ENCODE data around the gene GALNT7.

GALNT7 gene

DNA sequence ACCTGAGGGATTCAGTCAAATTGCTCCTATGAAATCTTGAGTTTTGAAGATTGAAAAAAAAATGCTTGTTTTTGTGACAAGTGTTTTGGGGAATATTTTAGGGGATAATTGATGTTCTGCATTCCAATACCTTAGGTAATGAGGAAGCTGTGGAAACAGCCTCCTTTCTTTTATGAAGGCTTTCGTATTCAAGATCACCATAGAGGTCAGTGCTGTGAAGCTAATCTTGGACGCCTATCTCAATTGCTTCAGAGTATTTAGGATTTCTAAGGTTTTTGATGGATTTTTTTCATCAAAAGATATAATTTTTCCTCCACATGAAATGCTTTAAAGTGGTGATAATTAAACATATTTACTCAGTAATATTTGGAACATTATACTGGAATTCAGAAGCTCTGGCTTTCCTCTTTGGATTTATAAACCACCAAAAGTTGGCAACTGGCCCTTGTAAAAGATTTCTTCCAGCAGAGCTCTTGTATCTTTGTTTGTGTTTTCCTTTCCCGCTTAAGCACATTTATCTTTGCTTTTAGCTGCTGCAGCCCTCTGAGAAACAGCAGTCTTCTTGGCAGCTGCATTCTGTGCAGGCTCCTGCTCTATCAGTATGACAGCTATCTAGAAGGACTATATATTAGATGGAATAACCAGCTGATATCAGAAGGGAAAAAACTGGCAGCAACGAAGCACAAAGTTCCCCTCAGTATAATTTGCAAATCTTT is 101.9 kb downstream of the GALNT7 start:
- DNase-seq = no peak

DNA sequence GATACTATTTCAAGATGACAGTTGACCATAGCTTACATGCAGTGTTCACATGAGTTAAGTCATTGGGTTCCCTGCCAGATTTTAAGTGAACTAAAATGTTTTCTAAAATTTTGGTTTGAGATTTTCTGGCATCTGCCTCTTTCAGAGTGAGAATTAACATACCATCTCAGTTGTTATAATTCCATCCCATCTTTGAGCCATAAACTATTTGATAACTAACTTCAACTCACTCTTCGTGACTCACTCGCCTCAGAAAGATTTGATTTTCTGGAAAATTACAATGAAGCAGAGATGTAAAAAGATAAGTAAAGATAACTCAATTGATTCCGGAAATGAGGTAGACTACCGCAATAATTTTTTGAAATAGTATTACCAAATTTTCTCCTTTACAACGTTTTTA is 103.7 kb downstream of the GALNT7 start:
- no peak for DNase-seq

DNA sequence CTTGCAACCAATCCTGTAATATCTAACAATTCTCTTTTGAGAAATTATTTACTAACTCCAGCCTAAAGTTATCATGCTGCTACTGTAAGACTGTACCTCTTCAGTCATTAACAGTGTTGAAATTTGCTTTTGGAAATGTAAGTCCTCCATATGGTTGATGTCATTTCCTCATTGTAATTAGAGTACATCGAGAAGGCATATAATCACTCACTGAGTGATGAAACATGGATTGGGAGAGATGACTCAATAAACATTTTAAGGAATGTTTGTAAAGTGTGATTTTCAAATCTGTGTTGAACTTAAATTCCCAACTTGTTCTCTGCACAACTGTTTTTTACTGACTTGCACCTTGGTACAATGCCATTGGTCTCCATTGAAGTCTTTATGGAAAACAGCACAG is 104.4 kb downstream of the GALNT7 start:
- DNase-seq = no peak

- DNase-seq = no peak
These were observed 105.3 kb downstream of the GALNT7 start for GRCh38 chr4:173273941-173274340.

DNA sequence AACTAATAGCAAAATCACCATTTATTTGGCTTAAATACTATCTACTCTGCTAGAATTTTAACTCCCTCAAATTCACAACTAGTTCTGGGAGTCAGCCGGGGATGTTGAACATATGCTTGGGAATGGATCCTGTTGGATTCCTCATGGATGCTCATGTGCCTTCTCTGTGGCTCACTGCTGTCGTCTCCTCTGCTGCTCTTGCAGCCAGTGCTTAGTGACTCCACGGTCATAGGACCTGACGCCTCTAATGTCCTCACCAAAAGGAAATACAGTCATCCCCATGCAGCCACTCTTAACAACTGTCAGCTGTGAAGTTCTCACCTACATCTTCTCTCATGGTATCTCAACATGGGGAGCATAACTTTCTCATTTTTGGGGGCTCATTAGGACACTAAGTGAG is 106.1 kb downstream of the GALNT7 start:
- DNase-seq = no peak

- no peak for DNase-seq
These were observed 106.5 kb downstream of the GALNT7 start for GRCh38 chr4:173275150-173275549.

DNA sequence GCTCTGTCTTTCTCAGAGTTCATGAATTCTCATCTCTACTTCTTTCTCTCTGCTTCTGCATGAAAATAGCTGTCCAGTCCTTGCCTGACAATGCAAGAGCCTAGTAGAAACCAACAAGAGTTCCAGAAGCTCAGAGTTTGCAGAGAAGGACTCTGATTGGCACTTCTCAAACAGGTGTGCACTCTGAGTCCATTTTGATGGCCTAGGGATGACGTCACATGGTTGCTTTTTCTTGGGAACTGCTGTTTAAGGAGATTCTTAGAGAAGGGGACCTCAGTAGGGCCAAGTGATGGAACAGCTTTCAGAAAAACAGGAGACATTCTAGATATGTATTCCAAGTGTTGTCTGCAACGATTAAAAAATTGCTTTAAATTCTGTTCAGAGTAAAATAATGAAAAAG is 108.7 kb downstream of the GALNT7 start:
- no peak for DNase-seq

DNA sequence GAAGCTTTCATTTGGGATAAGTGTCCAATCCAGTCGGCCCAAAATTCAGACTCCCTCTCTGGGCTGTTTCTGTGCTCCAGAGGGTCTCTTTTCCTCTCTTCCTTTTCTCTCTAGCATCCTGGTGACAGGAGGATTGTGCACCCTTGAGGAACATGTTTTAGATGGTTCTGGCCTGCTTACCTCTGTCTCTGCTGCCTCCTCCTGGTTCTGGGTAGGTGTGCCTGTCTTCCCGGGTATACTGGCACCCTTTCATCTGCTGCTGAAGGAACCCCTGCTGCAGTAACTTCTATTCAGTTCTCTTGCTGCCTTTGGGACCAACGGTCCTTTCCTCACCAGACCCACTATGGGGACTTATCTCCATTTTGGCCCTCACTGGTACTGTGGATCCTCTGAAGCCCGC is 112.4 kb downstream of the GALNT7 start:
- DNase-seq = no peak

DNA sequence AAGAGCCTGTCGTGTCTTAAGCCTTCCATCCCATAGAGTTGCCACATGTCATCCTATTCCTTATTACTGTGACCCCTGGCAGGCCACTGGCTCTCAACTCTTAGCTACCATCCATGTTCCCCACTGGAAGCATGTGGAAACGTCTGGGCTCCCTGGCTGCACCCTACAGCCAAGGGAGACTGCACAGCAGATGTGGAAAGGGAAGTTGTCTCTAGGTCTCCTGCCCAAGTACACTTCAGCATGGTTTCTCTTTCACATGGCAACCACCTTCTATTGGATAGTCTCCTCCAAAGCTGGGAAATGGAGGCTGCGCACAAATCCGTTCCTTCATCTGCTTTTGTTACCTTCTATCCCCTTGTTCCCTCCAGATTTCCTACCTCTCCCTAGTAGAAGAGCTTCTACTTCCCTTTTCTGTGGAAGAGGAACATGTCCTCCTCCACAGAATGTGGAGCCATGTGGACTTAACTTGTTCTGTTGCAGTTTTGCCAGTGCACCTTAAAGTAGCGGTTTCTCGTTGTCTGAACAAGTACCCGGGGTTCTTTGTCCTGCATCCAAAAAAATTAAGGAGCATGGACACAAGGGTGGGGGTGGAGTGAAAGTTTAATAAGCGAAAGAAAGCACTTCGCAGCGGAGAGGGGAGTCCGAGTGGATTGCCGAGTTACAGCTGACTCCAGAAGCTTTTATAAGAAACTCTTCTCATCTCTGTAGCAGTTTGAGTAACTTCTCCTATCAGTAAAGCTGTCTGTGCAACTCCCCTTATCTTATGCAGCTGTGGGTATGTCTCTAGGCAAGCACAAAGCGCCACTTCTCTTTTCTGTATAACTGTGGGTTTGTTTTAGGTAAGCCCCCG is 113.0 kb downstream of the GALNT7 start:
- DNase-seq = no peak

DNA sequence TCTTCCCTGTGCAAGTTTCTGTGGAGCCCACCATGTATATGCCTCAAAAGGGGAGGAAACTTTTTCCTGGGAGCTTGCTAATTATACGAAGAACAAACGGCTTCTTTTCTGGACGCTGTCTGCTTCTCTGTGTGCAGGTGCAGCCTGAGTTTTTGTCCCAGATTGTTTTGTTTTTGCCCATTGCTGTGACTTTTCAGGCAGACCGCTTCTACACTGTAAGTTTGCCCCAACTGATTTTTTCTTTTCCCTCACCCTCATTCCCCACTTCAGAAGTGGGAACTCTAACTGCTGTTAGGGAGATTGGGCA is 113.6 kb downstream of the GALNT7 start:
- no peak for DNase-seq

GRCh38 chr4:173282626-173283025 is 114.0 kb downstream of the GALNT7 start:
- no peak for DNase-seq

GRCh38 chr4:173284463-173284862 is 115.9 kb downstream of the GALNT7 start:
- no peak for DNase-seq

DNA sequence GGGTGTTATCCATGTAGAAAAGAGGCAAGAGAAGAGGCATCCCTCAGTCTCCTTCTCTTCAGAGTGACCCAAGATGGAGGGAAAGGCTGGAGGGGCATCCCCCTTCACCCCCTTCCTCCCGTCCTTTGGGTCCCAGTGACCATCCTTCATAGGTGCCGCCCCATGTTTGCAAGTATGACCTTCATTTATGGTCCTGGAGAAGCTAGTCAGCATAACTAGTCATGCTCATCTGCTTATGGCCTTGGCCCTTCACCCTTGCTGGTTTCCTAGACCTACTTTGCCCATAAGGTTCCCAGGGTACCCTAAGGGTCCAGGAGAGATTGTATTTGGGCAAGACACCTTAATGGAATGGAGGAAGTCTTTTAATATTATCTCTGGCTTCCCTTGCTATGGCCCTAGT is 118.9 kb downstream of the GALNT7 start:
- DNase-seq = no peak

GRCh38 chr4:173288296-173288695 is 119.7 kb downstream of the GALNT7 start:
- DNase-seq = no peak

DNA sequence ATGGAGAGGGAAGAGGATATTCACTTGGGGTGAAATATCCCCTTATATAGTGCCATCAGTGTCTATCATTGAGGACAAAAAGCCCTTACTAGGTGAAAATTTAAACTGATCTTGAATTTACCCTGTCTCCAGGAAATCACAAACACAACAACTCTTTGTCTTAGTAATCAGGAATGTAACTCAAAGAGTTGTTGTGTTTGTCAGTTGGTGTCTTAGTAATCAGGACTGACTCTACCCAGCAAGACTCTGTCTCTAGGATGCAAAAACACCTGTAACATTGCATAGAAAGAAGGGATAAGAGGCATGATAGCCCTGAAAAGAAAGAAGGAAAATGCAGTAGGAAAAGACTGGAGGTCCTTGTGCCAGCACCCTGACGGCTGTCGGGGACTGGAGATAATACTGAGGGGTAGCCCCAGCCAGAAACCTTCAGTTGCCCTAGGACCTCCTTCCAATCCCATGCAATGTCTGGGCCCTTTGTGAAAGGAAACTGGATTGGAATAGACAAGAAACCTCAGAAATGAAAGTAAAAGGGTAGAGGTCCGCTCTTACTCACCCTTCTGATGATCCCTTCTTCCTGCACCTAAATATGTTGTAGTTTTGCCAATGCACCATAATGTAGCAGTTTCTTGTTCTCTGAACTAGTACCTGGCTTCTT is 120.2 kb downstream of the GALNT7 start:
- DNase-seq = no peak

DNA sequence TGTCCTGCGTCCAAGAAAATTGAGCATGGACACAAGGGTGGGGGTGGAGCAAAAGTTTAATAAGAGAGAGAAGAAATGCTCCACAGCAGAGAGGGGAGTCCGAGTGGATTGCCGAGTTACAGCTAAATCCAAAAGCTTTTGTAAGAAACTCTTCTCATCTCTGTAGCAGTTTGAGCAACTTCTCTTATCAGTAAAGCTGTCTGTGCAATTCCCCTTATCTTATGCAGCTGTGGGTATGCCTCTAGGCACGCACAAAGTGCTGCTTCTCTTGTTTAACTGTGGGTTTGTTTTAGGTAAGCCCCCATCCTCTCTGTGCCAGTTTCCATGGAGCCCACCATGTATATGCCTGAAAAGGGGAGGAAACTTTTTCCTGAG is 120.7 kb downstream of the GALNT7 start:
- no peak for DNase-seq

- no peak for DNase-seq
These were observed 123.3 kb downstream of the GALNT7 start for GRCh38 chr4:173291899-173292298.

GRCh38 chr4:173293663-173294062 is 125.1 kb downstream of the GALNT7 start:
- DNase-seq = no peak

DNA sequence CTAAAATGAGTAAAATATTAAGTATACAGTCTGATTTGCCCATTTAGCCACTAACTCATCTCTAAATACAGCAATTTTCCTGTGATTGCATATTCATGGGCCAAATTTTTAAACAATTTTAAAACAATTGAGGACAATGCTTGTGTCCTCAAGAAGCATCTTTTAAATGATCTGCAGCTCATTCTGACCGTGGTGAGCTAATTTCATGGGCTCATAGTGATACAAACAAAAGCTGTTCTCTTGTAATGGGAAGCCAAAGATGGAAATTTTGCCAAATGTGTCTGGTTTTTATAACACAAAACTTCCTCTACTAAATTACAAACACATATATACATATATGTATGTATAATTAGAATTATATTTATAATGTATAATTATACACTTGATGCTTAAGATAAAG is 125.8 kb downstream of the GALNT7 start:
- no peak for DNase-seq

DNA sequence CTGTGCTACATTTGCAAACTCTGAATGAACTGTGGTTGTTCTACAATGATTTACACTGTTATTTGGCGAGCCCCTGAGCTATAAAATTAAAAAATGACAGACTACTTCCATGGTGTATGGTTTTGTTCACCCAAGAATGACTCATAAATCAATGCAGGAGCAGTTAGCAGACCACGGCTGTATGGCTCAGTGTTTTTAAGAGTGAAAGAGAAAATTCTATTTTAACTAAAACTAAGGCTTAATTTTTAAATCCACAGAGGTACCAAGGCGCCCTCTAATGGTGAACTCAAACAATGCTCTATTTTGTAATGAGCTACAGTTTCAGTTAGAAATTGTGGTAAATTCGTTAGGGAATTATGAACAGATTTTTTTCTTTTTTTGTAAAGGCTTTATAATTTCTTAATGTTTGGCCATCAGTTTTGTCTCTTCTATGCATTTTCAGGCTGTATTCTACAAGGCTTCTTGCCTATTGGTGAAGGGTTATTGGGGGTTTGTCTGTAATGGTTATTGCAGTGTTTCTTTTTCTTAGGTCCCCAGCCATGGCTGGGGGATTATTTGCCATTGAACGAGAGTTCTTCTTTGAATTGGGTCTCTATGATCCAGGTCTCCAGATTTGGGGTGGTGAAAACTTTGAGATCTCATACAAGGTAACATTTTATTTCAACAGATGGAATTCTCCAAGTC is 133.0 kb downstream of the GALNT7 start:
- no peak for DNase-seq

GRCh38 chr4:173307778-173308177 is 139.2 kb downstream of the GALNT7 start:
- DNase-seq = no peak

GRCh38 chr4:173311368-173311767 is 142.8 kb downstream of the GALNT7 start:
- no peak for DNase-seq

GRCh38 chr4:173314715-173315114 is 146.1 kb downstream of the GALNT7 start:
- DNase-seq = no peak

GRCh38 chr4:173316060-173316459 is 147.4 kb downstream of the GALNT7 start:
- DNase-seq = no peak

All from left hindlimb (tissue), 1 donor.